ENCODE measurements around the gene IFITM5. TPM values are rescaled to one million over a fixed set of nuclear protein-coding genes. Genes with fewer than 3 reads are reported as not detected.

The IFITM5 gene
- total RNA-seq, 2 donors from 2014 or later: not detected

Small RNAs within 50 kb of the gene (small RNA-seq; reads per million reads assigned to genes)
- gene AC136475.6: 0 reads per million in 2 donors

Other genes starting within 250 kb of the IFITM5 start
- not detected for gene SCGB1C1, start 106.4 kb downstream of the IFITM5 start, total RNA-seq
- gene BET1L, start 92.1 kb downstream of the IFITM5 start, total RNA-seq: 10 to 100 TPM; 52.1 to 54.8 TPM
- gene RIC8A, start 91.8 kb downstream of the IFITM5 start, total RNA-seq: 100 to 1,000 TPM in 1 of 2 donors, 10 to 100 TPM in 1; 82.3 to 114 TPM
- gene SIRT3, start 63.2 kb downstream of the IFITM5 start, total RNA-seq: 10 to 100 TPM; 21.5 to 32.5 TPM
- gene PSMD13, start 62.5 kb downstream of the IFITM5 start, total RNA-seq: 100 to 1,000 TPM in 1 of 2 donors, 10 to 100 TPM in 1; 87.4 to 129 TPM
- 1 to 10 TPM in 1 of 2 donors, under 1 TPM in 1; 0.18 to 2.7 TPM for gene NLRP6, start 21.1 kb downstream of the IFITM5 start, total RNA-seq
- gene PGGHG, start 10.4 kb downstream of the IFITM5 start, total RNA-seq: 10 to 100 TPM; 18.4 to 63.1 TPM
- gene IFITM2, start 8.3 kb upstream of the IFITM5 start, total RNA-seq: 100 to 1,000 TPM in 1 of 2 donors, 10 to 100 TPM in 1; 96.6 to 149 TPM
- gene IFITM1, start 14.5 kb upstream of the IFITM5 start, total RNA-seq: 100 to 1,000 TPM in 1 of 2 donors, 10 to 100 TPM in 1; 73.9 to 182 TPM
- gene IFITM3, start 21.3 kb upstream of the IFITM5 start, total RNA-seq: 100 to 1,000 TPM; 123 to 477 TPM
- 10 to 100 TPM in 1 of 2 donors, 1 to 10 TPM in 1; 5.8 to 14.2 TPM for gene B4GALNT4, start 70.0 kb upstream of the IFITM5 start, total RNA-seq
- 10 to 100 TPM; 58.6 to 88.4 TPM for gene PKP3, start 94.7 kb upstream of the IFITM5 start, total RNA-seq
- 10 to 100 TPM; 40.4 to 75.6 TPM for gene SIGIRR, start 115.5 kb upstream of the IFITM5 start, total RNA-seq
- gene ANO9, start 142.5 kb upstream of the IFITM5 start, total RNA-seq: 1 to 10 TPM; 8.4 to 9.1 TPM
- 10 to 100 TPM; 46.3 to 50.3 TPM for gene PTDSS2, start 150.8 kb upstream of the IFITM5 start, total RNA-seq
- 100 to 1,000 TPM; 221 to 272 TPM for gene RNH1, start 207.7 kb upstream of the IFITM5 start, total RNA-seq
- 10 to 100 TPM; 47.0 to 62.8 TPM for gene HRAS, start 236.1 kb upstream of the IFITM5 start, total RNA-seq
- 1 to 10 TPM; 1.9 to 9.1 TPM for gene LRRC56, start 238.0 kb upstream of the IFITM5 start, total RNA-seq

Measured in prostate gland (tissue), 2 donors.